Omental fat pad (tissue), 4 donors: ENCODE results near the gene NDUFA3. TPM values are rescaled to one million over a fixed set of nuclear protein-coding genes. Genes with fewer than 3 reads are reported as not detected.

Experiments
- ATAC-seq: fragments of 150-250 bp; one replicate; pipeline ENCODE4 v1.9.1; 2016; ENCODE audit warnings: mild to moderate bottlenecking, moderate library complexity; ENCODE audit not compliant: low FRiP score
- DNase-seq: peaks from one replicate; pipeline ENCODE4 v3.0.0-alpha.2; 2019; ENCODE audit warnings: low spot score
- total RNA-seq, 4 donors: library from RNA; depleted of rRNA; stranded (reverse); fragments of >200 nt; gene quantifications; one replicate each; pipeline ENCODE4 v1.1.0, GENCODE V29; 2016
- TF ChIP-seq, protein P1 (sequence below), 3 donors: fragments of 450-650 bp; IDR thresholded peaks; one replicate each; pipeline ENCODE4 v1.5.1; 2016 to 2017; ENCODE audit warnings: antibody characterized with exemption in 3 of 3, mild to moderate bottlenecking in 3 of 3, moderate library complexity in 2 of 3

The NDUFA3 gene
- total RNA-seq, 4 donors from 2014 or later = 7.1 to 33.0 (median 28.6) TPM

DNA sequence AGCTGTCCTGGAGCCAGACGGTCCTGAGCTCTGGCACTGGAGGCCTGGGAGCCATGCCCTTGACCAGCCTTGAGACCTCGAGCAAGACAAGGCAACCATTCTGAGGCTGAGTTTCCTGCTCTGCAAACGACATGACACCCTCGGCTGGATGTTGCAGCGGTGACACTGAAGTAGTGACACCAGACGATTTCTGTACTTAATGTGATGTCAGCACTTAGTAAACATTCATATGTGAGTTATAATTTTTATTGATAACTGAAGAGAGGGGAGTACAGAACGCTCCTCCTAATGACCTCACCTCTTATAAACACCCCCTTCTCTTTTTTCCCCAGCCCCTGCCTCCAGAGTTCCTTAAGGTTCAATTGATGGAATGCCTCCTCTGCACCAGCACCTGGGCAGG lies 5.8 kb downstream of the NDUFA3 start:
- DNase-seq (no peak), ATAC-seq (no peak)
- TF ChIP-seq, protein P1, sequence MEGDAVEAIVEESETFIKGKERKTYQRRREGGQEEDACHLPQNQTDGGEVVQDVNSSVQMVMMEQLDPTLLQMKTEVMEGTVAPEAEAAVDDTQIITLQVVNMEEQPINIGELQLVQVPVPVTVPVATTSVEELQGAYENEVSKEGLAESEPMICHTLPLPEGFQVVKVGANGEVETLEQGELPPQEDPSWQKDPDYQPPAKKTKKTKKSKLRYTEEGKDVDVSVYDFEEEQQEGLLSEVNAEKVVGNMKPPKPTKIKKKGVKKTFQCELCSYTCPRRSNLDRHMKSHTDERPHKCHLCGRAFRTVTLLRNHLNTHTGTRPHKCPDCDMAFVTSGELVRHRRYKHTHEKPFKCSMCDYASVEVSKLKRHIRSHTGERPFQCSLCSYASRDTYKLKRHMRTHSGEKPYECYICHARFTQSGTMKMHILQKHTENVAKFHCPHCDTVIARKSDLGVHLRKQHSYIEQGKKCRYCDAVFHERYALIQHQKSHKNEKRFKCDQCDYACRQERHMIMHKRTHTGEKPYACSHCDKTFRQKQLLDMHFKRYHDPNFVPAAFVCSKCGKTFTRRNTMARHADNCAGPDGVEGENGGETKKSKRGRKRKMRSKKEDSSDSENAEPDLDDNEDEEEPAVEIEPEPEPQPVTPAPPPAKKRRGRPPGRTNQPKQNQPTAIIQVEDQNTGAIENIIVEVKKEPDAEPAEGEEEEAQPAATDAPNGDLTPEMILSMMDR (IDR thresholded peaks at IDR 0.05) = no peak

GRCh38 chr19:54109651-54110050 lies 7.0 kb downstream of the NDUFA3 start:
- ATAC-seq (no peak), DNase-seq (no peak)

GRCh38 chr19:54114340-54115108 lies 11.9 kb downstream of the NDUFA3 start:
- no peak for ATAC-seq
- no peak for DNase-seq
- TF ChIP-seq, protein P1 (IDR thresholded peaks at IDR 0.05) = no peak

More at GRCh38 chr19:54109651-54110050, 7.0 kb downstream of the NDUFA3 start:
- TF ChIP-seq, protein P1 (IDR thresholded peaks at IDR 0.05) = no peak

DNA sequence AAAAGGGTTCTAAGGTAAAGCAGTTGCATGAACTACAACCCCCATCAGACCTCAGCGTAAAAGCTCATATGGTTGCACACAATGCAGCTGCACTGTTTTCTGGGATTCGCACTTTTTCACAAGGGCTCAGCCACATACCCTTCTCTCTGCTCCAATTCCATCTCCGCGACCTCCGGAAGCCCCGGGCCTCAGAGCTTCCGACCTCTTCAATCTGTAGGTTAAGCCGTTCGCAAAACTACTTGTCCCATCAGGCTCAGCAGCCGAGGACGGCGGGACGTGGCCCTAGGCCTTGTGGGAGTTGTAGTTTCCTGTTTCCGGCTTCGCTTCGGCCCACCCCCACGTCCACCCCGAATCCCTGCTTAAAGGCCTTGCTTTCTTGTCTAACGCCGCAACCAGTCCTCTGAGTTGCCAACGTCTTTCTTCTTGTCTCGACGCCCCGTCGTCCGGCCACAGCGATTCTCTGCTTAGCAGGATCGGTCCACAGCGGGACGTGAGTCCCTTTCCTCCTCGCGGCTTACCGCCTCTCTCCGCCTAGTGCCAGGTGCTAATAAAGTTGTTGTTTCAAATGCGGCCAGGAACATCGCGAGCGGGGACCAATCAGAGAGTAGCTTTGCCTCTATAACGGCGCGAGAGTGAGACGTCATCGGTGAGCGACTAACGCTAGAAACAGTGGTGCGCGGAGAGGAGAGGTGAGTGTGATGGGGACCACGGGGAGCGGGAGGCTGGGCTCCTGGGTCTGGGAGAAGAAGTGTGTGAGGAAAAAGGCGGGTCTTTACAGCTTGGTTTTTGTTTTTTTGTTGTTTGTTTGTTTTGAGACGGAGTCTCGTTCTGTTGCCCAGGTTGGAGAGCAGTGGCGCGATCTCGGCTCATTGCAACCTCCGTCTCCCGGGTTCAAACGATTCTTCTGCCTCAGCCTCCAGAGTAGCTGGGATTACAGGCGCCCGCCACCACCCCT lies 12.7 kb downstream of the NDUFA3 start, which contains the start of the genes PRPF31 and TFPT:
Gene PRPF31, plus strand, starts transcription at position 646 of the 955 bp plus-strand sequence. CDS start 2,525 bp downstream, outside the sequence.
Gene TFPT, minus strand, starts transcription at position 549 of the 955 bp plus-strand sequence. Its CDS starts 388 bp downstream, at position 161.
- TF ChIP-seq, protein P1 (IDR thresholded peaks at IDR 0.05) = no peak
- DNase-seq (peak; percentile 99), ATAC-seq (peak; percentile 98)

- no peak for DNase-seq
- no peak for ATAC-seq
- TF ChIP-seq, protein P1 (IDR thresholded peaks at IDR 0.05) = no peak
Observed at GRCh38 chr19:54121259-54121658, 18.6 kb downstream of the NDUFA3 start.

DNA sequence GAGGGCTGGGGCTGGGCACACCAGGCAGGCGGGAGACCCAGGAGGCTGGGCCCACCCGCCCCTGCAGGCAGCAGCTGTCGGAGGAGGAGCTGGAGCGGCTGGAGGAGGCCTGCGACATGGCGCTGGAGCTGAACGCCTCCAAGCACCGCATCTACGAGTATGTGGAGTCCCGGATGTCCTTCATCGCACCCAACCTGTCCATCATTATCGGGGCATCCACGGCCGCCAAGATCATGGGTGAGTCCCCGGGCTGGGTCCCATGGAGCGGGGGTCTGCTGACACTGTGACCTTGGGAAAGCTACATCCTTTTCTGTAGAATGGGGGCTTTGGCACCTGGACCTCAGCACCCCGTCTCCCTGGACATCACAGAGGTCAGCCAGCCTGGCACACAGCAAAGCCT lies 21.0 kb downstream of the NDUFA3 start:
- TF ChIP-seq, protein P1 (IDR thresholded peaks at IDR 0.05) = no peak
- DNase-seq (no peak), ATAC-seq (no peak)
